H9 (cell line): ENCODE data around the gene TMEM187. TPM values are rescaled to one million over a fixed set of nuclear protein-coding genes. Genes with fewer than 3 reads are reported as not detected.

Experiments
- DNase-seq: peaks from one replicate; pipeline ENCODE4 v3.0.0-alpha.2; 2017
- H2AFZ ChIP-seq: one replicate; pipeline ENCODE4 v1.6.1; 2013; ENCODE audit warnings: mild to moderate bottlenecking, low read length, control low read depth, moderate library complexity
- H2AK5ac ChIP-seq: 2 replicates; pipeline ENCODE4 v1.6.1; 2013; ENCODE audit warnings: low read length, control low read depth, mixed read lengths; ENCODE audit not compliant: insufficient read length
- H2BK120ac ChIP-seq: one replicate; pipeline ENCODE4 v1.6.1; 2013; ENCODE audit warnings: low read depth, mild to moderate bottlenecking, low read length, control low read depth, inconsistent platforms; ENCODE audit not compliant: poor library complexity, severe bottlenecking
- H2BK12ac ChIP-seq: 2 replicates; pipeline ENCODE4 v1.6.1; 2013; ENCODE audit warnings: low read length, control low read depth, mixed read lengths, low read depth; ENCODE audit not compliant: insufficient read length
- H2BK15ac ChIP-seq: 2 replicates; pipeline ENCODE4 v1.6.1; 2013; ENCODE audit warnings: low read depth, low read length, control low read depth
- H2BK20ac ChIP-seq: one replicate; pipeline ENCODE4 v1.6.1; 2013; ENCODE audit warnings: low read depth, mild to moderate bottlenecking, low read length, control low read depth, inconsistent platforms; ENCODE audit not compliant: poor library complexity, severe bottlenecking
- H2BK5ac ChIP-seq: 2 replicates; pipeline ENCODE4 v1.6.1; 2013; ENCODE audit warnings: low read length, control low read depth, mixed read lengths; ENCODE audit not compliant: insufficient read length
- H3K14ac ChIP-seq: 2 replicates; pipeline ENCODE4 v1.6.1; 2013; ENCODE audit warnings: low read length, control low read depth; ENCODE audit not compliant: insufficient read depth
- H3K18ac ChIP-seq: 2 replicates; pipeline ENCODE4 v1.6.1; 2013; ENCODE audit warnings: low read depth, mild to moderate bottlenecking, mixed read lengths, low read length, control low read depth; ENCODE audit not compliant: insufficient read length
- H3K23ac ChIP-seq: 2 replicates; pipeline ENCODE4 v1.6.1; 2013; ENCODE audit warnings: low read length, control low read depth, mixed read lengths, low read depth; ENCODE audit not compliant: insufficient read length
- H3K23me2 ChIP-seq: 2 replicates; pipeline ENCODE4 v1.6.1; 2013; ENCODE audit warnings: low read depth, mild to moderate bottlenecking, mixed read lengths, low read length, control low read depth; ENCODE audit not compliant: insufficient read length, poor library complexity, severe bottlenecking
- H3K27ac ChIP-seq: 2 replicates; pipeline ENCODE4 v1.5.1; 2013; ENCODE audit warnings: low read length, control low read depth, mixed read lengths, low read depth; ENCODE audit not compliant: insufficient read length
- H3K27me3 ChIP-seq: 2 replicates; pipeline ENCODE4 v1.6.1; 2013; ENCODE audit warnings: low read length, control low read depth, inconsistent platforms; ENCODE audit not compliant: insufficient read depth
- H3K4ac ChIP-seq: 2 replicates; pipeline ENCODE4 v1.6.1; 2013; ENCODE audit warnings: low read depth, mild to moderate bottlenecking, control low read depth, inconsistent platforms, low read length, moderate library complexity
- H3K4me1 ChIP-seq: 2 replicates; pipeline ENCODE4 v1.6.1; 2013; ENCODE audit warnings: low read length, control low read depth, inconsistent platforms; ENCODE audit not compliant: insufficient read depth
- H3K4me2 ChIP-seq: 2 replicates; pipeline ENCODE4 v1.6.1; 2013; ENCODE audit warnings: low read length, control low read depth, mixed read lengths; ENCODE audit not compliant: insufficient read length, insufficient read depth
- H3K56ac ChIP-seq: 2 replicates; pipeline ENCODE4 v1.6.1; 2013; ENCODE audit warnings: low read depth, mild to moderate bottlenecking, mixed read lengths, low read length, control low read depth; ENCODE audit not compliant: insufficient read length
- H3K79me1 ChIP-seq: 2 replicates; pipeline ENCODE4 v1.6.1; 2013; ENCODE audit warnings: low read depth, mild to moderate bottlenecking, moderate library complexity, low read length, control low read depth, inconsistent platforms; ENCODE audit not compliant: insufficient read depth, poor library complexity, severe bottlenecking
- H3K79me2 ChIP-seq: 2 replicates; pipeline ENCODE4 v1.6.1; 2013; ENCODE audit warnings: low read length, control low read depth, inconsistent platforms; ENCODE audit not compliant: insufficient read depth
- H3K9ac ChIP-seq: 2 replicates; pipeline ENCODE4 v1.6.1; 2013; ENCODE audit warnings: low read length, control low read depth, mixed read lengths; ENCODE audit not compliant: insufficient read length; ENCODE audit errors: extremely low read depth
- H3K9me3 ChIP-seq: one replicate; pipeline ENCODE4 v1.6.1; 2013; ENCODE audit warnings: low read depth, low read length, inconsistent platforms; ENCODE audit not compliant: control insufficient read depth
- H3T11ph ChIP-seq: one replicate; pipeline ENCODE4 v1.6.1; 2013; ENCODE audit warnings: mild to moderate bottlenecking, low read length, control low read depth, inconsistent platforms
- H4K20me1 ChIP-seq: one replicate; pipeline ENCODE4 v1.6.1; 2013; ENCODE audit not compliant: control insufficient read depth, insufficient read length, insufficient read depth
- H4K5ac ChIP-seq: 2 replicates; pipeline ENCODE4 v1.6.1; 2013; ENCODE audit warnings: low read depth, mild to moderate bottlenecking, mixed read lengths, low read length, control low read depth; ENCODE audit not compliant: insufficient read length
- H4K8ac ChIP-seq: replicated peaks from 2 replicates; pipeline ENCODE4 v1.6.1; 2013; ENCODE audit warnings: low read length, control low read depth, mixed read lengths, low read depth; ENCODE audit not compliant: insufficient read length
- H4K91ac ChIP-seq: 2 replicates; pipeline ENCODE4 v1.6.1; 2013; ENCODE audit warnings: low read depth, mild to moderate bottlenecking, moderate library complexity, mixed read lengths, low read length, control low read depth; ENCODE audit not compliant: insufficient read length
- H3K27ac Mint-ChIP-seq, 3 experiments: 2 replicates in 2 of 3; 3 replicates in 1 of 3; pipeline ENCODE4 v1.8.0; 2020 to 2021; ENCODE audit warnings: mixed read lengths in 3 of 3, mild to moderate bottlenecking in 1 of 3, moderate library complexity in 1 of 3
- H3K27me3 Mint-ChIP-seq: 2 replicates; pipeline ENCODE4 v1.8.0; 2021; ENCODE audit warnings: low read depth, mild to moderate bottlenecking, moderate library complexity, mixed read lengths
- H3K36me3 Mint-ChIP-seq, 3 experiments: 2 replicates in 2 of 3; 3 replicates in 1 of 3; pipeline ENCODE4 v1.8.0; 2020 to 2021; ENCODE audit warnings: low read depth in 3 of 3, mixed read lengths in 3 of 3; ENCODE audit not compliant: insufficient read depth in 1 of 3
- H3K4me1 Mint-ChIP-seq, 2 experiments: 2 replicates each; pipeline ENCODE4 v1.8.0; 2020; ENCODE audit warnings: mixed read lengths in 2 of 2
- H3K4me3 Mint-ChIP-seq, 2 experiments: 2 replicates in 1 of 2; 3 replicates in 1 of 2; pipeline ENCODE4 v1.8.0; 2020 to 2021; ENCODE audit warnings: mild to moderate bottlenecking in 2 of 2, mixed read lengths in 2 of 2, moderate library complexity in 1 of 2
- H3K9me3 Mint-ChIP-seq, 2 experiments: 2 replicates in 1 of 2; 3 replicates in 1 of 2; pipeline ENCODE4 v1.8.0; 2020; ENCODE audit warnings: mild to moderate bottlenecking in 2 of 2, mixed read lengths in 2 of 2, moderate library complexity in 1 of 2
- whole genome bisulfite sequencing: extraction: QIAGEN DNeasy Blood & Tissue Kit; methylation state at CpG from one replicate; pipeline ENCODE4 v1.1.7; 2013; ENCODE audit warnings: missing lambda C conversion rate, low lambda C conversion rate, mixed read lengths; ENCODE audit not compliant: insufficient read length; ENCODE audit errors: extremely low coverage; 5-methylcytosine and 5-hydroxymethylcytosine counted together
- total RNA-seq: library from RNA; stranded (reverse); gene quantifications from 2 replicates; pipeline ENCODE4 v1.2.1, GENCODE V29; 2021
- TF ChIP-seq, protein P1 (sequence below): fragments of 200-600 bp; sonication (generic); conservative IDR thresholded peaks from 3 replicates; pipeline ENCODE4 v1.8.0; 2021; ENCODE audit warnings: antibody characterized with exemption, mild to moderate bottlenecking

Gene TMEM187
- total RNA-seq, 1 experiment from 2014 or later: 2.7 TPM

DNA sequence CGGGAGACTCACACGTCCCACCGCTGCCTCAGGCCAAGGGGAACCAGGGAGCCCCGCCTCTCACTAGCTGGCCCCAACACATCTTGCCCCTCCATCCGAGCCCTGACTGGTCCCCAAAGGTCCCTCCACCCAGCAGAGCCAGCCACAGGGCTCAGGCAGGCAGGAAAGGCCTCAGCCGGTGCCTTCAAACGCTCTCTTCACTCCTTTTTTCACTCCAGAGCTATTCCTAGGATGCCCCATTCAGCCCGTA, 45.0 kb upstream of the TMEM187 start:
- no peak overlapping the region for H2BK20ac ChIP-seq
- H2AFZ ChIP-seq: no peak overlapping the region

More for the DNA sequence above, 45.0 kb upstream of the TMEM187 start:
- Mint-ChIP-seq H3K4me1 (peaks cover 11 to 32% of the 10 kb centered on the region in 2 experiments), H3K9me3 (peaks cover 55 to 71% of the 10 kb centered on the region in 2 experiments), H3K4me3 (peak overlapping the region; percentile 71 to 83), H3K36me3 (peaks cover 19 to 36% (median 26%) of the 10 kb centered on the region in 3 experiments), H3K27ac (peak overlapping the region; percentile 77 to 94 (median 78); a peak in 5 of 7 replicates), H3K27me3 (no peaks in the 10 kb centered on the region; the same call in 1 of the 2 replicates)
- Histone ChIP-seq H4K91ac (no peak overlapping the region), H3K9me3 (peaks cover 15% of the 10 kb centered on the region), H4K20me1 (no peaks in the 10 kb centered on the region), H3K27ac (no peak overlapping the region), H2BK5ac (no peak overlapping the region), H3K14ac (peak overlapping the region; percentile 55; the same call in 1 of the 2 replicates), H3K9ac (peak overlapping the region; percentile 45), H3K4me2 (peak overlapping the region; percentile 52), H4K5ac (no peak overlapping the region), H3K23me2 (peaks cover 22% of the 10 kb centered on the region), H2AK5ac (no peak overlapping the region), H3K27me3 (no peaks in the 10 kb centered on the region), H2BK15ac (no peak overlapping the region), H3K4me1 (no peaks in the 10 kb centered on the region), H3K56ac (no peak overlapping the region), H4K8ac (no peak overlapping the region), H3K79me1 (no peaks in the 10 kb centered on the region), H3T11ph (no peak overlapping the region), H3K23ac (no peak overlapping the region), H3K18ac (peak overlapping the region; percentile 78), H2BK120ac (no peak overlapping the region), H2BK12ac (no peak overlapping the region), H3K4ac (no peak overlapping the region), H3K79me2 (no peaks in the 10 kb centered on the region)
- TF ChIP-seq, protein P1, sequence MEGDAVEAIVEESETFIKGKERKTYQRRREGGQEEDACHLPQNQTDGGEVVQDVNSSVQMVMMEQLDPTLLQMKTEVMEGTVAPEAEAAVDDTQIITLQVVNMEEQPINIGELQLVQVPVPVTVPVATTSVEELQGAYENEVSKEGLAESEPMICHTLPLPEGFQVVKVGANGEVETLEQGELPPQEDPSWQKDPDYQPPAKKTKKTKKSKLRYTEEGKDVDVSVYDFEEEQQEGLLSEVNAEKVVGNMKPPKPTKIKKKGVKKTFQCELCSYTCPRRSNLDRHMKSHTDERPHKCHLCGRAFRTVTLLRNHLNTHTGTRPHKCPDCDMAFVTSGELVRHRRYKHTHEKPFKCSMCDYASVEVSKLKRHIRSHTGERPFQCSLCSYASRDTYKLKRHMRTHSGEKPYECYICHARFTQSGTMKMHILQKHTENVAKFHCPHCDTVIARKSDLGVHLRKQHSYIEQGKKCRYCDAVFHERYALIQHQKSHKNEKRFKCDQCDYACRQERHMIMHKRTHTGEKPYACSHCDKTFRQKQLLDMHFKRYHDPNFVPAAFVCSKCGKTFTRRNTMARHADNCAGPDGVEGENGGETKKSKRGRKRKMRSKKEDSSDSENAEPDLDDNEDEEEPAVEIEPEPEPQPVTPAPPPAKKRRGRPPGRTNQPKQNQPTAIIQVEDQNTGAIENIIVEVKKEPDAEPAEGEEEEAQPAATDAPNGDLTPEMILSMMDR: no peak
- DNase-seq: no peak
- WGBS: no CpG with 5 or more reads among the region's 8 CpGs
